IPS-NIHi11 (cell line): ENCODE measurements around the gene PCNT.
"Not testable (repeated sequence)": the region's sequence is repeated elsewhere in the genome, so short reads cannot be mapped to it uniquely, and the experiment has no call there.

Source experiments
- DNase-seq: peaks from one replicate; pipeline ENCODE4 v3.0.0; 2012; ENCODE audit warnings: mixed read lengths, low spot score

PCNT gene

GRCh38 chr21:46361935-46362334, 38.0 kb downstream of the PCNT start:
- no peak for DNase-seq

- DNase-seq = no peak
Observed at GRCh38 chr21:46362946-46363345, 39.0 kb downstream of the PCNT start.

- DNase-seq = no peak
Observed at GRCh38 chr21:46363698-46364097, 39.7 kb downstream of the PCNT start.

- DNase-seq = no peak
Observed at GRCh38 chr21:46366091-46366490, 42.1 kb downstream of the PCNT start.

DNA sequence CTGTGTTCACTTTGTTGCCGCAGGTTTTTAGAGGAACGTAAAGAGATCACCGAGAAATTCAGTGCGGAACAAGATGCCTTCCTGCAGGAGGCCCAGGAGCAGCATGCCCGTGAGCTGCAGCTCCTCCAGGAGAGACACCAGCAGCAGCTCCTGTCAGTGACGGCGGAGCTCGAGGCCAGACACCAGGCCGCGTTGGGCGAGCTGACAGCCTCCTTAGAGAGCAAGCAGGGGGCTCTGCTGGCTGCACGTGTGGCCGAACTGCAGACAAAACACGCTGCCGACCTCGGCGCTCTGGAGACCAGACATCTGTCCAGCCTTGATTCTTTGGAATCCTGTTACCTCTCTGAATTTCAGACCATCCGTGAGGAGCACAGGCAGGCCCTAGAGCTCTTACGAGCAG, 42.6 kb downstream of the PCNT start:
- no peak for DNase-seq

GRCh38 chr21:46366966-46367365, 43.0 kb downstream of the PCNT start:
- no peak for DNase-seq

DNA sequence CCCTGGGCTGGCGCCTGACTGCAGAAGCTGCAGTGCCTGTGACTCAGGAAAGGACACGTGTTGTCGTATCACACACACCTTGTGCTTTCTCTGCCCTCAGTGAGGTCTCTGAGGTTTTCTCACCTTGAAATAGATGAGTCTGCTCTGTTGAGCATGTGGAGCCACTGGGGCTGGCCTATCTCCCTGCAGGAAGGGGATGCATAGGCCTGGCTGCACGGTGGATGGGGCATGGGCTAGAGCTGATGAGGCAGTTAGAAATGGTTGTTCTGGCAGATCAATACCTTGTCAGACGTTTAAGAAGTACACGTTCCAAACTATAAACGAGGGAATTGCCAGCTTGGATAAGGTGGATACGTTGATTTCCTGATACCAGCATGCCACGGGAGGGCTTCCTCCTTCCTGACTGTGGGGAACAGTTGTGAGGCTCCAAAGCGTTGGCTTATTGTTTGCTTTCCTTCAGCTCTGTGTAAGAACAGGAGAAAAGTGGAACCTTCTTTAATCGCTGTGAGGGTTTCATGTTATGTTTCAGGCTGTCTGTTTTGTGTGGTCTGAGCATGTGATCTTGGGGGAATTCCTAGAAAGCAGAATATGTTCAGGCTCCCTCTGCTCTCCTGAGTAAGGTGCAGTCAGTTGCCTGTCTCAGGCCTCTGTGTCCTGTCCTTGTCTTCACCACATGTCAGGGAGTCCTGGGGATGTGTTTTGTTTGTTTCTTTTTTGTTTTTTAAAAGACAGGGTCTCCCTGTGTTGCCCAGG, 44.8 kb downstream of the PCNT start:
- DNase-seq = no peak

DNA sequence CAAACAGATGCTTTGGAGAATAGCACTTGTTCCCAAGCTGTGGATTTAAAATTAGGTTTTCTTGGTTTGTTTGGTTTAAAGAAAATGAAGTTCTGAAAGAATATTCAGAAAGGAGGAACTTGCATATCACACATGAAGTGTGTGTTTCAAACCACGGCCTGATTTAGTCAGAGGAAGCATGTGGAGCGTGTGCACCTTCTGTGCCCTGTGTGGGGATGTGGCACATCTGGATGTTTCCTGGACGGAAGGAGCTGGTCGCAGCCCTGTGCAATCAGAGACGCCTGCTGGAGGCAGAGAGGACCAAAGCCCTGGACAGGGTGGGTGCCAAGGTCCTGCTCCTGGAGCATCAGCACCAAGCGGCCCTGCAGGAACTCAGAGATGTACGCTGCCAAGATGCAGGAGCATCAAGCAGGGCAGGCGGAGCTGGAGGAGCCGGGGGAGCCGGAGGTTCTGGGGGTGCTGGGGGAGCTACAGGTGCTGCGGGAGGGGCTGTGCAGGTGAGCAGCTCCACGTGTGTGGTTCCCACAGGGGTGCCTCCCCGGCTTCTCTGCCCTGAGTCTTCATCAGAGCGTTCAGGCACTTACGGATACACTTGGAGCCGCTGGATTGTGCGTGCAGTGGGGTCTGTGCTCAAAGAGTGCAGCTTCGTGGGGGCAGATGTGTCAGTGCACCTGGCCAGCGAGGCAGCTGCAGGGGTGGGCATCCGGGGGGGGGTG, 45.7 kb downstream of the PCNT start:
- no peak for DNase-seq

GRCh38 chr21:46371204-46372013, 47.5 kb downstream of the PCNT start:
- no peak for DNase-seq

DNA sequence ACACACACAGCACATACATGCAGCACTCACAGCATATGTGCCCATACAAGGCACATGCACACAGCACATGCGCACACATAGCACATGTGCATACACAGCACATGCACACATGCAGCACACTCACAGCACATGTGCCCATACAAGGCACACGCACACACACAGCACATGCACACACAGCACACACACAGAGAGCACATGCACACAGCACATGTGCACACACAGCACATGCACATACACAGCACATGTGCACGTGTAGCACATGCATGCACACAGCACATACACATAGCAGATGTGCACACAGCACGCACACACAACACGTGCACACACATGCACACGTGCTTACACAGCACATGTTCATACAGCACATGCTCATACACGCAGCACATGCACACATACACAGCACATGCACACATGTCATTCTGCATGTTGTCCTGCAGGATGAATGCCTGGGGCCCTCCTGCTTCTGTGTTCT, 48.1 kb downstream of the PCNT start:
- DNase-seq = no peak

GRCh38 chr21:46372947-46373346, 49.0 kb downstream of the PCNT start:
- DNase-seq = not testable (repeated sequence)

DNA sequence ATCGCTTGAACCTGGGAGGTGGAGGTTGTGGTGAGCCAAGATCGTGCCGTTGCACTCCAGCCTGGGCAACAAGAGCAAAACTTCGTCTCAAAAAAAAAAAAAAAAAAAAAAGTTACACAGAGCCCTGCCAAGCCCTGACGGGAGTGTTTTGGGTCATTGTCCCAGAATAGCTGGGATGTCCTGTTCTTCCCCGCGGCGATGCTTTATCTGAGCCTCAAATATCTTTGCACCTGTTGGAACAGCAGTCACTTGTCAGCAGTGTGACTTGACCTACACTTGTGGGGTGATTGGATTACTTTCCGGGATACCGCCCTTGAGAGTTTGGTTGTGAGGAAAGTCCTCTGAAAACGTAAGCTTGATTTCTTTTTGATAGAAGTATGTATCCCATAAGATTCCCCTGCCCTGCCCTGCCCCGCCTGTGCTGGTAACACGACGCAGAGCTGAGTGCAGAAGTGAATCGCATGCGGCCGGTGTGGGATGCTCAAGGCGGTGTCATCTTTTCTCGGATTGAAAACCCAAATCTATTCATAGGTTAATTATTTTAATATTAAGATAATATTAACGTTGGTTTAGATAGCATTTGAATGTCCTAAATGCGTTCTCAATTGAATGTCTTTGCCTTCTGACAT, 50.9 kb downstream of the PCNT start:
- DNase-seq = no peak

DNA sequence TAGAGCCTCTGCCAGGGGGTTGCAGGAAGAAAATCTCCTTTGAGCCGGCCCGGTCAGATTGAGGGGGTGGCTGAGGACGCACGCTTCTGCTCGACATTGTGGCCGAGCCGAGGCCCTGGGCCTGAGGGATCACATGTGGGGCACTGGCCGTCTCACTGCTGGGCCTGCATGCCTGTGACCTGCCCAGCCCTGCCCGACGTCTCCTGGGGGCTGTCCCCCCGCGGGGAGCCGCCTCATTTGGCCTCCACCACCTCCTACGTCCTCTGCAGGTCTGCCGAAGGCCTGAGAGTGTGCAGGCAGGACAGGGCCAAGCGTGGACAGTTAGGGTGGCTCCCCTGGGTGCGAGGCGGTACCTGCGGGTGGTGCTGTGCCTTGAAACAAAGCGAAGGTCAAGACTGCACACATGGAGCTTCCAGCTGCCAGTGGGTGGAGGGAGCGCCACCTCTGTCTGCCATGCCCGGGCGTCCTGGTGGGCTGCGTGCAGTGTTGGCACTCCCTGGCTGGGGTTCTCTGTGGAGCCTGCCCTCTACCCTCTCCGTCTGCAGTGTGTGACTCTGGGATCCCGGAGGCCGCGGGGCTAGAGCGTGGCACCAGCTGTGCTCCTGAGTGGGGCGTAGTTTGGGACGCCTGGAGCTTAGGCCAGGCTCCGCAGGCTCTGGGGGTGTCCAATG, 51.7 kb downstream of the PCNT start:
- no peak for DNase-seq

- no peak for DNase-seq
Observed at GRCh38 chr21:46376231-46376628, 52.3 kb downstream of the PCNT start.

DNA sequence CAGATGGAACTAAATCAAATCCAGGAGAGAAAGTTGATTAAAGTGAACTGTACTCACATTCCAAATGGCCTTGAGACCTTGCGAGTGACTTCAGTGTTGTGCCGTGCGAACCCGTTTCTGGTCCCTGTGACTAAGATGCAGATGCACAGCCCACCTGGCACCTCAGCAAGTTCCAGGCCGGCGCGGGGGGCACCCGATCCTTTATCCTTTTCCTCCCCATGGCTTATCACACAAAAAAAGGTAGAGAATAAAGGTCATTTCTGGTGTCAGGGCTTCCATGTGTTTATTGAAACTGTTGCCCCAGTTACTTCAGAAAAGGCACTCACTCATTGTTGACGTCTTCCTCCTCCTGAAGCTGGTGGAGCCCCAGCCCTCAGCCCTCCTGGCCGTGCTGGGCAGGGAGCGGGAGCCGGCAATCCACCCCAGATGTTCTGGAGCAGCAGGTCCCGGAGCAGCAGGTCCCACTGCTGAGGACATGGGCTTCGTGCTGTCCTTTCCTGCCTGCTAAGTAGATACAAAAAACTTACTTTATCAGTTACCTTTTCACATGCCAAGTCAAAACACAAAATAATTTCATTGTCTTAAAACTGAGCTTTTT, 53.0 kb downstream of the PCNT start:
- no peak for DNase-seq

- DNase-seq = no peak
Observed at GRCh38 chr21:46377789-46378188, 53.8 kb downstream of the PCNT start.

- no peak for DNase-seq
Observed at GRCh38 chr21:46379105-46379504, 55.1 kb downstream of the PCNT start.

- no peak for DNase-seq
Observed at GRCh38 chr21:46379691-46380090, 55.7 kb downstream of the PCNT start.

DNA sequence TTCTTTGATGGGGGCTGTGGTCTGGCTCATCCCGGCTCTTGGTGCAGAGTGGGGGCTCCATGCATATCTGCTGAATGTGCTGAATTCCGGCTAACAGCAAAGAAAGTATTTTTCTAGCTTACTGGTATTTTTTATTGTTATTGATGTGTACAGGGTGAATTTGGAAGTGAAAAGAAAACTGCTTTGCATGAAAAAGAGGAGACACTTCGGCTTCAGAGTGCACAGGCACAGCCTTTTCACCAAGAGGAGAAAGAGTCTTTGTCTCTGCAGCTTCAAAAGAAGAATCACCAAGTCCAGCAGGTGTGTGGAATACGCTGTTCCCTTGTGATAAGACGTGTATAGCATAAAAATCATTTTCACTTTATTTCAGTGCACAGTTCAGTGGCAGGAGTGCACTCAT, 57.6 kb downstream of the PCNT start:
- no peak for DNase-seq

DNA sequence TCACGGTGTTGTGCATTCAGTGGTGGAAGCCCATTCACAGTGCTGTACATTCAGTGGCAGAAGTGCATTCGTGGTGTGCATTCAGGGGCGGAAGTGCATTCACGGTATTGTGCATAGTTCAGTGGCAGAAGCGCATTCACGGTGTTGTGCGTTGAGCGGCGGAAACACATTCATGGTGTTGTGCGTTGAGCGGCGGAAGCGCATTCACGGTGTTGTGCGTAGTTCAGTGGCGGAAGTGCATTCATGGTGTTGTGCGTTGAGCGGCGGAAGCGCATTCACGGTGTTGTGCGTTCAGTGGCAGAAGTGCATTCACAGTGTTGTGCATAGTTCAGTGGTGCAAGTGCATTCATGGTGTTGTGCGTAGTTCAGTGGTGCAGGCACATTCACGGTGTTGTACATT, 60.6 kb downstream of the PCNT start:
- no peak for DNase-seq
